Stimulated activated CD8-positive, alpha-beta memory T cell treated with anti-CD3 and anti-CD28 coated beads, Interleukin-15, amount 100 ng/mL, for 24 hours (primary cell): ENCODE data around the gene EIF2AK3.
A peak's percentile ranks its signal among the peaks of the same experiment; 100 is the strongest.
"Not testable (repeated sequence)": the region's sequence is repeated elsewhere in the genome, so short reads cannot be mapped to it uniquely, and the experiment has no call there.

Experiments used
- DNase-seq: peaks from one replicate; pipeline ENCODE4 v3.0.0-alpha.2; 2020; ENCODE audit warnings: low read depth

Gene EIF2AK3

GRCh38 chr2:88636026-88636425 is 8.8 kb upstream of the EIF2AK3 start:
- DNase-seq, result no peak

- DNase-seq, result no peak
Observed at GRCh38 chr2:88632569-88632968, 5.3 kb upstream of the EIF2AK3 start.

- no peak for DNase-seq
Observed at GRCh38 chr2:88628571-88628939, 1.3 kb upstream of the EIF2AK3 start.

- peak; percentile 49 for DNase-seq
Observed at GRCh38 chr2:88627856-88628570, 749 bp upstream of the EIF2AK3 start.

GRCh38 chr2:88626171-88627054 is 851 bp downstream of the EIF2AK3 start:
- no peak for DNase-seq

- DNase-seq, result no peak
Observed at GRCh38 chr2:88624477-88624876, 2.8 kb downstream of the EIF2AK3 start.

GRCh38 chr2:88623831-88624465 is 3.3 kb downstream of the EIF2AK3 start:
- DNase-seq, result not testable (repeated sequence)

- DNase-seq, result no peak
Observed at GRCh38 chr2:88622307-88622706, 5.0 kb downstream of the EIF2AK3 start.

- no peak for DNase-seq
Observed at GRCh38 chr2:88621432-88621831, 5.8 kb downstream of the EIF2AK3 start.

GRCh38 chr2:88620015-88620414 is 7.2 kb downstream of the EIF2AK3 start:
- no peak for DNase-seq

GRCh38 chr2:88615822-88616221 is 11.4 kb downstream of the EIF2AK3 start:
- DNase-seq, result no peak

GRCh38 chr2:88614497-88615157 is 12.6 kb downstream of the EIF2AK3 start:
- no peak for DNase-seq

GRCh38 chr2:88613921-88614320 is 13.3 kb downstream of the EIF2AK3 start:
- no peak for DNase-seq

GRCh38 chr2:88608184-88608583 is 19.1 kb downstream of the EIF2AK3 start:
- no peak for DNase-seq

GRCh38 chr2:88607416-88607815 is 19.8 kb downstream of the EIF2AK3 start:
- no peak for DNase-seq

- no peak for DNase-seq
Observed at GRCh38 chr2:88606371-88607030, 20.8 kb downstream of the EIF2AK3 start.

- DNase-seq, result no peak
Observed at GRCh38 chr2:88603146-88603545, 24.1 kb downstream of the EIF2AK3 start.

GRCh38 chr2:88602022-88602421 is 25.2 kb downstream of the EIF2AK3 start:
- DNase-seq, result no peak

- no peak for DNase-seq
Observed at GRCh38 chr2:88601286-88601685, 26.0 kb downstream of the EIF2AK3 start.

- no peak for DNase-seq
Observed at GRCh38 chr2:88600038-88600465, 27.2 kb downstream of the EIF2AK3 start.

GRCh38 chr2:88599527-88599926 is 27.7 kb downstream of the EIF2AK3 start:
- DNase-seq, result no peak

GRCh38 chr2:88597168-88597567 is 30.1 kb downstream of the EIF2AK3 start:
- DNase-seq, result no peak
